ENCODE measurements around the gene MS4A14. TPM values are rescaled to one million over a fixed set of nuclear protein-coding genes. Genes with fewer than 3 reads are reported as not detected.
"Not testable (repeated sequence)": the region's sequence is repeated elsewhere in the genome, so short reads cannot be mapped to it uniquely, and the experiment has no call there.

Gene MS4A14
- total RNA-seq, 1 experiment from 2014 or later, result not detected

DNA sequence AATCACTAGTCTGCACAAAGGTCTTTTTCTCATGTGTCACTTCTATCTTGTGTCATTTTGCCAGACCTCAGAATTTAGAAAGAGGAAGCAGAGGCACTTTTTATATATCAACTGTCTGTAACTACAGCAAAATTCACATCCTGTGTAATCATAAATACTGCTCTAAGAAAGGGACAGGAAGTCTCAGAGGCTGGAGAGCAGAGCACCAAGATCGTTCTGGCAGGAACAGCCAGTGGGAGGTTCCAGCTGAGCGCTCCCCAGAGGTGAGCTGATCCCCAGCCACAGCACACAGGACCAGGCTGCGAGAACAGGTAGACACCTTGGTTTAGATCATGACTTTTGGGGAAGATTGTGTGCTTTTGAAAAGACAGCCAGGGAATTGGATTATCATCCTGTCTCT is 17.9 kb upstream of the MS4A14 start, which contains the start of gene MS4A7:
MS4A7 (plus strand) TSS at position 179 of the 400 bp plus-strand sequence. CDS start 4,610 bp downstream, outside the sequence.
- DNase-seq (ENCODE audit: low read depth), result no peak

DNA sequence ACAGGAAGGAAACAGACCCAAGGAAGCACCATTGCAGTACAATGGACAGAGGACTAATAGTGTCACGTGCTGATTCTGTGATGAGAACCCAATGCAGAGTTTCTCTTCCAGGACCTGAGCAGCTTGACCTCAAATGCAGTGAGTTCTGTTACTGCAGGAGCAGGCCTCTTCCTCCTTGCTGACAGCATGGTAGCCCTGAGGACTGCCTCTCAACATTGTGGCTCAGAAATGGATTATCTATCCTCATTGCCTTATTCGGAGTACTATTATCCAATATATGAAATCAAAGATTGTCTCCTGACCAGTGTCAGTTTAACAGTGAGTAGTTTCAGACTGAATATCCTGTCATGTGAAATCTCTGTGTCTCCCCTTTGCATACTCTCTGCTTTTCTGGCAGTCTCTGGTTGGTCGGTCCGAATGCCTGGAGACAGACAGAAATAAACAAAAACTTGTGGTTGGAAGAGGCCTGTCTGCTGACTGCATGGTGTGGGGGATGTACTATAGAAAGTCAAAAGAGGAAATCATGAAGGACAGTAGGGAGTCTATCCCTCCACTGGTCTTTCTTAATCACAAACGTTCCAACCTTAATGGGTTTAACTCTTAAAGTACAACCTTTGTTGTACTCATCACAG is 6.9 kb upstream of the MS4A14 start:
- no peak for DNase-seq (ENCODE audit: low read depth)

DNA sequence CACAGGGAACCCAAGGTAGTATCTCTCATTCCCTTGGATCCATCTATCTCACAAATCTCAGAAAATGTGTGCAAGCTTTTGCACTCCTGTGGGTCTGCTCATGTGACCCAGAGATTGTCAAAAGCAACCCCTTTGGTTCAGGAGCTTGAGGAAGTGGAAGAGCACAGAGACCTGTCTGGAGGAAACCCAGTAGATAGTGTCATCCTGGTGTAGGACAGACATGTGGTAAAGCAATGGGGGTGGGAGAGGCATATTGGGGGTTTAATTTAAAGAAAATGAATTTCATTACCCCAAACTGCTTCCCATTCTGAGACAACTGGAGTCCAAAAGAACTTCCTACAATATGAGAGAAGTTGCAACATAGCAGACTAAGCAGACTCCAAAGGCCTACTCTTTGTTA is 5.8 kb upstream of the MS4A14 start:
- no peak for DNase-seq (ENCODE audit: low read depth)

DNA sequence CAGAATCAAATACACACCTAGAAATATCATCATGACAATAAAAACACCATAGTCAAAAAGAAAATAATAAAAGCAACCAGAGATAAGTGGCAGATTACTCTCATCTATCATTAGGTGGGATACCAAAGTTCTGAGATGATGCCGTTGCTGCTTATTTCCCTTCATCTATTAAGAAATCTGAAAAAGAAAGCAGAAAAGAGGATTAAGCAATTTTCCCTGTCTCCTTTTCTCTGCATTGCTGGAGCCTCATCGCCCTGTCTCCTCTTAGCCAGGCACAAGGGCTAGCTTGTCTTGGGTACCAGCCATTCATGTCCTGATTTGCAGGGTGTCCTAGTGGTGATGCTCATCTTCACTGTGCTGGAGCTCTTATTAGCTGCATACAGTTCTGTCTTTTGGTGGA is 3.9 kb upstream of the MS4A14 start:
- no peak for DNase-seq (ENCODE audit: low read depth)

DNA sequence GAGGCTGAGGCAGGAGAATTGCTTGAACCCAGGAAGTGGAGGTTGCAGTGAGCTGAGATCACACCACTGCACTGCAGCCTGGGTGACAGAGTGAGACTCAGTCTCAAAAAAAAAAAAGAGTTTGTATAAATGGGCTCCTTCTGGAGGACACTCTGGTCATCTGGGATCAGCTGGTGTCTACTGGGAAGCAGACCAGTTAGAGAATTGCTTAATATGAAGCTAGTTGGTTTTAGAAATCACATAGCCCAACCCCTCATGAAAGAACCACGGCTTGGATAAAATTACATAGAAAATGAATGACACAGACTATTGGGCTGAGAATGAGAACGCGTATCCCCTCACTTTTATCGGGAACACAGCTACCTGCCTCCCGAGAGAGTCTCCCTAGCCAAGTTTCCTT is 3.2 kb upstream of the MS4A14 start:
- no peak for DNase-seq (ENCODE audit: low read depth)

DNA sequence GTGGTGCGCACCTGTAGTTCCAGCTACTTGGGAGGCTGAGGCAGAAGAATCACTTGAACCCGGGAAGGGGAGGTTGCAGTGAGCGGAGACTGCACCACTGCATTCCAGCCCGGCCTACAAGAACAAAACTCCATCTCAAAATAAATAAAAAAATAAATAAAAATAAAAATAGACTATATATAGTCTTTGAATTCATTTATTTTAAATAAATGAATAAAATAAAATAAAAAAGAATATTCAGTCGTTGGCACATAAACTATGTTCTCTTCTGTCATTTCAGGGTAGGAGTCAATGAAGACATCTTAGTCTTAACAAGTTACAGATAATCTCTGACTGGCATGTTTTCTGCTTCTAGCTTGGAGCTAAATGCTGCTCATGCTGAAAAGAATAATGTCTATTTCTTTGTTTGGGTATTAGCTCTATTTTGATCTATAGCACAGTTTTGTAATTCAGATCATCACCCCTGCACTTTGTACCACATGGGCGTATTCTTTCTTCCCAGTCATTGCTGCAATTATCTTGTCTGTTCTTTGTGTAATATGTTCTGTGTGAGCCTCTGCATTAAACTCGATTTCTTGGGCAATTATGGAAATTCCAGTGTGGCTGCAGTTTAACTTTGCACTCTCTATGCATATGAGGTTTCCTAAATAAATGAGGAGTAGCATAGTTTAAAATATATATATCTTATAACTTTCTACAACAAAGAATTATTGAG is 1.4 kb upstream of the MS4A14 start:
- no peak for DNase-seq (ENCODE audit: low read depth)

DNA sequence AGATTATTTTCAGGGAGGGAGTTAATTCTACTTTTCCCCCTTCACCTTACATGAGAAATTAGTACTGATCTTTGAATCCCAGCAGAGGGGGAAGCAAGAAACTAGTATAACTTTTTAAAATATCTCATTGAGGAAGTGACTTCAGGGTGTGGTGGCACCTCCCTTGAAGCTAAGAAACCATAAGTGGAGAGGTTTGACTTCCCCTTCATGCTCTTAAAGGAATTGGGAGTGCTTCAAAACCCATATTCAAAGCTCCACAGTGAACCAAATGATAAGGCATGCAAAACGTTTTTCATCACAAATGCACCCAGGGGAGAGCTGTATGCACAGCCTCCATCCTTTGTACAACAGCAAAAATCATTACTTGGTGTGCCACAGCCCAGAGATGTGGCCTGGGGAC is 540 bp downstream of the MS4A14 start:
- DNase-seq (ENCODE audit: low read depth), result no peak

DNA sequence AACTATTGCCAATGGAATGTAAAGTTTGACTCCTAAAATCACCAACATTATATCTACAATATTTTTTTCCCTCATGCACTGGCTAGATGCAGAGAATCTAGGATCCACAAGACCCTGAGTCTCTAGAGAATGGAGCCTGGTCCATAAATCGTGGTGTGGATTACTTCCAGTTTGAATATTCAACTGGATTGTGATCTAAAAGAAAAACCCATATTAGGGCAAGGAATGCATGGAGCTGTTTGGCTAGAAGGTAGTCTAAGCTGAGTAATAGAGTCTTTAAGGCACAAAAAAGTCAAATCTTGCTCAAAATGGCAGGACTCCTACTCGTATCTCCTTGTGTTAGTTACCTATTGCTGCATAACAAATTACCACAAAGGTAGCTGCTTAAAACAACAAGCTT is 23.8 kb downstream of the MS4A14 start:
- DNase-seq (ENCODE audit: low read depth), result no peak

DNA sequence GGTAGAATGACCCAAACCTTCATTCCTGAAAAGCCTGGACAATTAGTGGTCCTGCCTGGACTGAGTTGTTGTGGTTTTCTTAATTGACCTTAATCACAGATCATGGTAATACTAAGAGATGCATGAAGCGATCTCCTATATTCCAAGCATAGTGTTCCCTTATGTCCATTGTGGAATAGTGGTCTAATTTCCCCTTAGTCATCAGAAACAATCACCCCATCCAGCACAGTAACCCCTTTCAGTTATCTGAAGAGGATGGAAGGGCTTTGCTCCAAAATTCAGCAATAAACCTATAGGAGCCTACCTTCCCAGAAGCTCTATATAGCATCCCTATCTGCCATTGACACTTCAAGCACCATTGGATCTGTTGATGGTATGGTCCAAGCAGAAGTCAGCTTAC is 26.4 kb downstream of the MS4A14 start:
- no peak for DNase-seq (ENCODE audit: low read depth)

DNA sequence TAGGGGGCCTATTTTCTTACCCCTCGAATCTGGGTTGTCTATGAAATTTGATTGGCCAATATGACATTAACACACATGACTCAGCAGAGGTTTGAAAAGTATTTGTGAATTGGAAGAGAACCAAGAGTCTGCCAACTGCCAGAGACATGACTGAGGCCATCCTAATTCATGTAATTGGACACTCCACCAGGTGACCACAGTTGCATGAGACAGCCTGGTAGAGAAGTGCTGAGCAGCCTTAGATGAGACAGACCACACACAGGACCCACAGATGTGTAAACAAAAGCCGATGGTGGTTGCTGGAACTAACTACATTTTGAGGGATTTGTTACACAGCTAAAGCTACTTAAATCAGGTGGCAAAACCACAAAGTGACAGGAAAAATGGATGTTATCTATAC is 32.3 kb downstream of the MS4A14 start:
- DNase-seq (ENCODE audit: low read depth), result peak; percentile 68

DNA sequence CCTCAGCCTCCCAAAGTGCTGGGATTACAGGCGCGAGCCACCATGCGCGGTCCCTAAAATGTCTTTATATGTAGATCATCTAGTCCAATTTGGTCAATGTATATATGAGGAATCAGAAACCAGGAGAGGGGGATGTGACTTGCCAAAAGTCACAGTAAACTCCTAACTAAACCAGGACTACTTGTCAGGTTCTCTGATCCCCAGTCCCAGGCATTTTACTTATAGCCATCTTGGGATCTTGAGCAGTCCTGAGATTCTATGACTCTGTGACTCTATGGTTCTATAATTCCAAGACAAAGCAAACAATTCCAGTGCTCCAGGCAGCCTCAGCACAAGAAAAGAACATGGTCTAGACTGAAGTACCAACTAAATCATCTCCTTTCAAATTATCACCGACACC is 33.0 kb downstream of the MS4A14 start, which contains the start of gene MS4A5:
MS4A5 (plus strand) TSS at position 301 of the 400 bp plus-strand sequence. CDS start 103 bp downstream, outside the sequence.
- DNase-seq (ENCODE audit: low read depth), result no peak

DNA sequence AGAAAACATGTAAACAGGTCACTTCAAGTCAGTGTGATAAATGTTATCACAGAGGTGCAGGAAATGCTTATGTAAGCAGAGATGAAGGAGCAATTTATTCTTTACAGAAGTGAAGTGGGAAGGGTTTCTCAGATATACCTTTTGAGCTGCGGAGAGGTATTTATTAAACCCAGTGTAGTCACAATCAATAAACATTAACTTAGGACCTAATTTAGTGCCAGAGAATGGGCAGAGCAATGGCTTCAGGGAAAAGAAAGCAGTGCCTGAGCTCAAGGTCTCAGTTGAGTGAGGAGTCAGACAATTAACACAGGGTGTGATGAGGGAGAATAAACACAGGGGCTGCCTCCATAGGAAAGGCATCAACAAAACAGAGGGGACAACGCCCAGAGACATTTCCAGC is 35.0 kb downstream of the MS4A14 start:
- no peak for DNase-seq (ENCODE audit: low read depth)

DNA sequence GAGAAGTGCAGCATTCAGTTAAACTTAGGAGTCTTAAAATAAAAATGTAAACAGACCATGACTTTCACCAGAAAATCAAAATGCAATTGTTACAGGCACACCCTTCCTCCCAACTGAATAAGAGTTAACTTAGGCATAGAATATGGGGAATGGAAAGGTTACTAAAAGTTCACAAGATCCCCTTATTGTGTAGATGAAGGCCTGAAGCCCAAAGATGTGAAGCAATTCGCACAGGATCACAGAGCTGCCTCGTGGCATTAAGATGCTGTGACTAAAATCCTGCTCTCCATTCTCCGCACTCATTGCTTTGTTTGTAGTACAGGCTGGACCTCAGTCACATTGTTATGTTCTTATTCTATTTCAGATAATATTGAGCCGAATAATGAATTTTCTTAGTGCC is 37.1 kb downstream of the MS4A14 start:
- DNase-seq (ENCODE audit: low read depth), result no peak

DNA sequence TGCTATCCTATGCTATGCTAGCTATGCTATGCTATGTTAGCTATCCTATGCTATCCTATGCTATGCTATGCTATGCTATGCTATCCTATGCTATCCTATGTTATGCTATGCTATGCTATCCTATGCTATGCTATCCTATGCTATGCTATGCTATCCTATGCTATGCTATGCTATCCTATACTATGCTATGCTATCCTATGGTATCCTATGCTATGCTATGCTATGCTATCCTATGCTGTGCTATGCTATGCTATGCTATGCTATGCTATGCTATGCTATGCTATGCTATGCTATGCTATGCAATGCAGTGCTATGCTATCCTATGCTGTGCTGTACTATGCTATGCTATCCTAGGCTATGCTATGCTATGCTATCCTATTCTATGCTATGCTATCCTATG is 50.8 kb downstream of the MS4A14 start:
- no peak for DNase-seq (ENCODE audit: low read depth)

DNA sequence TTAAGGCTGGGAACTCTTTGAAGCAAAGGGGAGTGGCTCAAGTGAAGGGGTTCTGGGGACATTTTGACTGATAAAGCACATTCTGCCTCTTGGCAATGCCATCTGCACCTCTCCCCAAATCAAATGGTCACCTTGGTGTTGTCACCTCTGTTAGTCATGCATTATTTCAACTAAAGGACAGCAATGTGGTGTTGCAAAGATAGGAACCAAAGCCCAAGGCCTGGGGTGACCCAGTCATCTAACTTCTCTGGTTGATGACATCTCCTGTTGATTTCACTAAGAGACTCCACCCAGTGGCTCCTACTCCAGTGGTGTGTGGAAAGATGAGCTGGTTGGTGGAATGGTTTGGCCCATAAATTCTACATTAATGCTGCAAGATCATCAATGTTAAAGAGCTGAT is 51.6 kb downstream of the MS4A14 start:
- no peak for DNase-seq (ENCODE audit: low read depth)

DNA sequence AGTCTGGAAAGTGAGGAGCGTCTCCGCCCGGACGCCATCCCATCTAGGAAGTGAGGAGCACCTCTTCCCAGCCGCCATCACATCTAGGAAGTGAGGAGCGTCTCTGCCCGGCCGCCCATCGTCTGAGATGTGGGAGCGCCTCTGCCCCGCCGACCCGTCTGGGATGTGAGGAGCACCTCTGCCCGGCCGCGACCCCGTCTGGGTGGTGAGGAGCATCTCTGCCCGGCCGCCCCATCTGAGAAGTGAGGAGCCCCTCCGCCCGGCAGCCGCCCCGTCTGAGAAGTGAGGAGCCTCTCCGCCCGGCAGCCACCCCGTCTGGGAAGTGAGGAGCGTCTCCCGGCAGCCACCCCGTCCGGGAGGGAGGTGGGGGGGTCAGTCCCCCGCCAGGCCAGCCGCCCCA is 54.9 kb downstream of the MS4A14 start:
- DNase-seq (ENCODE audit: low read depth), result not testable (repeated sequence)

DNA sequence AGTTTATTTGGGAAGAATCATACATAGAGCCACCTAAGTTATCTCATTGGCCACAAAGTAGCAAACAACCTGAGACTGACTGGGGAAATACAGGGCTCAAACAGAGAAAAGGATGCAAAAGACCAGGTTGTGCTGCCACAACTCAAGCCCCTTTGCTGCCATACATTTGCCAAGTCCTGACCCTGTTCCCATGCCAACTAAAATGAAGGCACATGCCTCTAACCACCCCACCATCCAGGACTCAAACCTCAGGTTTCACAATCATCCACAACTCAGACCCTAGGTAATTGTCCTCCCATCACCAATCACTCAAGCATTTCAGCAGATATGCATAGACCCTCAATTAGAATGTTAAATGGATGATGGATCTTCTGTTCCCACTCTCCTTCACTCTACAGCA is 58.0 kb downstream of the MS4A14 start:
- no peak for DNase-seq (ENCODE audit: low read depth)

DNA sequence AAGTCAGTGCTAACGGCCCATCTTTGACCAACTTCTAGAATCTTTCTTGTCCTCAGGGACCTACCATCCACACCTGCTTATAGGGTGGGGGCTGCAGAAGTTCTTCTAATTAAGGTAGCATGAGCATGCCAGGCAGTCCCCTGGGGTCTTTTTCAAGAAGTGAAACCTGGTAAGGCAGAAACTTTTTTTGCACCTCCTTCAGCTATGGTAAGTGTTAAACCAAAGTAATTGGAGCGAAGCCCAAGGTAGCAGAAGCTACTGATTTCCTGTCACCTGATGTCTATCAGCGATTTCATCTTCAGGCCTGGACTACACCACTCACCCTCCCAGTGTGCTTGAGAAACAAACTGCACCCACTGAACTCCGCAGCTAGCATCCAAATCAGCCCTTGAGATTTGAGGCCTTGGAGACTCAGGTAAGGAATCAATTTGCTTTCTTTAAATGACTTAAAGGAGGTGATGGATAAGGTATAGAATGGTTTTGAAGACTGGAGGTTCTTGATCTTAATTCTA is 59.3 kb downstream of the MS4A14 start, which contains the start of gene MS4A1:
MS4A1 (plus strand) TSS at position 317 of the 512 bp plus-strand sequence. CDS start 6,528 bp downstream, outside the sequence.
- DNase-seq (ENCODE audit: low read depth), result no peak

DNA sequence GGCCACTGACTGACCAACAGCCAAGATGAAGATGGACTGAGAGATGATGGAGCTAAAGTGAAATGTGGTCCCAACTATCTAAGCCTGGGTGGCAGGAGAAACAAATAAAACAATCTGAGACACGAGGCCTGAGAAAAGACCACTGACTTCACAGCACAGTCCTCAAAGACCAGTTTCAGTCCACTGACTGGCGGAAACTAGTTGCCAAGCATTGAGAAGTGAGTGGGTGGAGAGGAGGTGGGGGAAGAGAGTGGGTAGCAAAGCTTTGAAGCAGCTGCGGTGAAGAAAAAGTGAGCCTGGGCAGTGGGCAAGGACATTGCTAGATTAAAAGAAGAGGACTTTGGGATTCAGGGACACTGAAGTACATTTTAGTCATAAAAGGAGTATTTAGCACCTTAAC is 61.3 kb downstream of the MS4A14 start:
- no peak for DNase-seq (ENCODE audit: low read depth)

DNA sequence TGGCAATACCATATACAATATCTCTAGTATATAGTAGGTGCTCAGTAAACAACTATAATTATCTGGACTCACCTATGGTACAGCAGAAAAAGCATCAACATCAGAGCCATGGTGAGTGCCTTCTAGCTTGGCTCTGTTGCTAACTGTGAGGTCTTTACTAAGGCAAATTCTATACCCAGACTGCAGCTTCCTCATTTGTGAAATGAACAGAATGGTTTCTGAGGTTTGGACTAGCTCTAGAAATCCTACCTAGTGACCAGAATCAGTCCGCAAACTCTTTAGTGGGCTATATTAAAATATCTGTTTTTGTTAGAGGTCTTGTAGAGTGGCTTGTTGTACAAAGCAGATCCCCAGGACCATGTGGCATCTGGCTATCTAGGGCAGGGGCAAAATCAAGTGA is 63.1 kb downstream of the MS4A14 start:
- no peak for DNase-seq (ENCODE audit: low read depth)

Data from HT1080 (cell line).